GM21723 (cell line): ENCODE data around the gene DNAJA3.

Experiments
- ATAC-seq: cut with Tn5 transposase; IDR thresholded peaks from one replicate; pipeline ENCODE4 v1.9.1; 2021; ENCODE audit warnings: mild to moderate bottlenecking, moderate library complexity; ENCODE audit not compliant: unreplicated experiment

DNAJA3 gene

GRCh38 chr16:4425378-4426020 is at the start of gene DNAJA3:
DNAJA3 (plus strand) TSS chr16:4425868; CDS start chr16:4425882, 14 bp downstream.
- ATAC-seq = peak; percentile 87

- ATAC-seq = no peak
Observed at GRCh38 chr16:4376126-4376892, 49.4 kb upstream of the DNAJA3 start.

DNA sequence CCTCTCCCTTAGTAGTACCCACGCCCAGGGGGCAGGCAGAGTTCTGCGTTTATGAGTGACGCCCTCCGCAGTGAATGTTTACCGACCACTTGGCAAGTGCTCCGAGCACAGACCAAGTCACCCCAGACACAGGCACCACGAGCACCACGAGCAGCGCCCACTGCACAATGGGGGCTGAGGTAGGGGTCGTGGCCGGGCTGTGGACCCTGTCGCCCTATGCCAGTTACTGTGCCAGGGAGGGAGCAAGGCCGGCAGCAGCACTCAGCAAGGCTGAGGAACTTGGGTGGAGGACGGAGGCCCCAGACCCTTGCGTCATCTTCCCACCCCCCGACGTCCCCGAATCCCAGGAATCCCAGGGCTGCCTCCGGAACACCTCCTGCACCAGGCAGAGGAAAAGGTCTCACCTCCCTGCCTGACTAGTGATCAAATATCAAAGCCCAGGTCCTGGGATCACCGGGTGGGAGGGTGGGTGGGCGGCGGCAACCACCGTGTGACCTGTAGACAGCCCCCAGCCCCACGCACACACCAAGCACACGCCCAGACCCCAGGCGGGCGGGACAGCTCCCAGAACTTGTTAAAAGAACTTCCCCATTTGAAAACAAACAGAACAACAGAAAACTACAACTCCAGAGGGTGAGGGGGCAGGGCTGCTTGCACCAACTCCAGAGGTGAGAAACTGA is 48.6 kb upstream of the DNAJA3 start:
- no peak for ATAC-seq

- no peak for ATAC-seq
Observed at GRCh38 chr16:4377573-4378154, 48.0 kb upstream of the DNAJA3 start.

GRCh38 chr16:4378161-4378666 is 47.5 kb upstream of the DNAJA3 start:
- no peak for ATAC-seq

DNA sequence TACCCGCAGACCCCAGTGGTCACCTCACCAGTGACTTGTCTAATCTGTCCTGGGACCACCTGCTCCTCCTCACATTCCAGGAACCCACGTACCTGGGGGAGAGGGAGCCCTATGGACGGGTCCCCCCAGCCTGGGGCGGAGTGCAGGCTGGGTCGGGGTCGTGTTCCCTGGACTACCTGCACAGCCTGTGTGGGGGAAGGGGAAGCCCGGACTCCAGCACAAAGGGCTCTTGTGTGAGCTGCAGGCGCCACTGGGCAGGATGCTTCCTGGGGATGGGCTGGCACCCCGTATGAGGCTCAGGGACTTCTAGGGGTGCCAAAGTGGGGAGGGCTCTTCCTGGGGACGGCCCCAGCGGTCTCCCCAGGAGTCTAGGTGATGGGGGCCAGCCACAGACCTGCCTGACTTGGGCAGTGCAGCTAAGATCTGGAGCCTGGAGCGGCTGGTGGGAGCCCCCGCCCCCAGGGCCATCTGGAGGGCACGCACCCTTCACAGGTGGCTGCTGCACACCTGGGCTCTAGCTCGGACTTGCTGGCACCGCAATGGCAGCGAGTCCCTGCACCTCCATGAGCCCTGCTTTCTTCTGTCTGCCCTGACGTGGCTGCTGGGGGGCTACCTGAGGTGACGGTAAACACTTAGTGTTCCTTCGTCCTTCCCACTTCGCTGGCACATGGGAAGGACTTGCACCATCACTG is 46.5 kb upstream of the DNAJA3 start:
- ATAC-seq = no peak

DNA sequence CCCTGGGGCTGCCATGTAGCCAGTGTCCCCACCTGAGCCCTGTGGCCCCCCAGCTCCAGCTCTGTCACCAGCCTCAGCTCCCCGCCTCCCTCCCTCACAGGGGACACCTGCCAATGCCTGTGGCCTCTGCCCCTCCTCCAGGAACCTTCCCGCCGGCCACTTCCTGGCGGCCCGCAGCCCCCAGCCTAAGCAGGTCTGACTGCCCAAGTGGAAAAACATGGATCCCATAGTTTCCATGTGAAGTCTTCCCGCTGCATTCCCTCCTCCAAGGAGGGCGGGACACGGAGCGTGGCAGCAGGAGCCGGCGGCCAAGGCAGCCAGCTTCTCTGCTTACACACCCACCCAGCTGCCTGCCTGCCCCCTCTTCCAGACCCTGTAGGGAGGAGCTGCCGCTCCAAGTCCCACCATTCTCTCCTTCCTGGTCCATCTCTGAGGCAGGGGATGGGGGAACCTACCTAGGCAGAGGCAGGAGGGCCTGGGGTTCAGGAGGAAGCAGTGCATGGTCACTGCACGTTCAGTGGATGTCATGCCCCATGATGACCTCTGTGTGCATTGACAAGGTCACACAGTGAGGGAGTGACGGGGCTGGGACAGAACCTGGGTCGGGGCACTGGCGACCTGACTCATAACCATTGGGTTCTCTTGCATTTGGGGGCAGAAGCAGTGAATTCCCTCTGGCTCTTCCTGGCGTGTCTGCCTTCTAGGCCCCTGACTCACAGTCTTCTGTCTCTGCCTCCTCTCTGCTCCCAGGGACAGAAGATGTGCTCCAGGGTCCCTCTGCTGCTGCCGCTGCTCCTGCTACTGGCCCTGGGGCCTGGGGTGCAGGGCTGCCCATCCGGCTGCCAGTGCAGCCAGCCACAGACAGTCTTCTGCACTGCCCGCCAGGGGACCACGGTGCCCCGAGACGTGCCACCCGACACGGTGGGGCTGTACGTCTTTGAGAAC is 45.3 kb upstream of the DNAJA3 start:
- no peak for ATAC-seq

- ATAC-seq = no peak
Observed at GRCh38 chr16:4381072-4381934, 44.4 kb upstream of the DNAJA3 start.

- no peak for ATAC-seq
Observed at GRCh38 chr16:4381935-4382794, 43.5 kb upstream of the DNAJA3 start.

DNA sequence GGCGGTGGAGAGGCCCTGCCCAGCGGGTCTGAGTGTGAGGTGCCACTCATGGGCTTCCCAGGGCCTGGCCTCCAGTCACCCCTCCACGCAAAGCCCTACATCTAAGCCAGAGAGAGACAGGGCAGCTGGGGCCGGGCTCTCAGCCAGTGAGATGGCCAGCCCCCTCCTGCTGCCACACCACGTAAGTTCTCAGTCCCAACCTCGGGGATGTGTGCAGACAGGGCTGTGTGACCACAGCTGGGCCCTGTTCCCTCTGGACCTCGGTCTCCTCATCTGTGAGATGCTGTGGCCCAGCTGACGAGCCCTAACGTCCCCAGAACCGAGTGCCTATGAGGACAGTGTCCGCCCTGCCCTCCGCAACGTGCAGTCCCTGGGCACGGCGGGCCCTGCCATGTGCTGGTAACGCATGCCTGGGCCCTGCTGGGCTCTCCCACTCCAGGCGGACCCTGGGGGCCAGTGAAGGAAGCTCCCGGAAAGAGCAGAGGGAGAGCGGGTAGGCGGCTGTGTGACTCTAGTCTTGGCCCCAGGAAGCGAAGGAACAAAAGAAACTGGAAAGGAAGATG is 42.8 kb upstream of the DNAJA3 start:
- no peak for ATAC-seq

DNA sequence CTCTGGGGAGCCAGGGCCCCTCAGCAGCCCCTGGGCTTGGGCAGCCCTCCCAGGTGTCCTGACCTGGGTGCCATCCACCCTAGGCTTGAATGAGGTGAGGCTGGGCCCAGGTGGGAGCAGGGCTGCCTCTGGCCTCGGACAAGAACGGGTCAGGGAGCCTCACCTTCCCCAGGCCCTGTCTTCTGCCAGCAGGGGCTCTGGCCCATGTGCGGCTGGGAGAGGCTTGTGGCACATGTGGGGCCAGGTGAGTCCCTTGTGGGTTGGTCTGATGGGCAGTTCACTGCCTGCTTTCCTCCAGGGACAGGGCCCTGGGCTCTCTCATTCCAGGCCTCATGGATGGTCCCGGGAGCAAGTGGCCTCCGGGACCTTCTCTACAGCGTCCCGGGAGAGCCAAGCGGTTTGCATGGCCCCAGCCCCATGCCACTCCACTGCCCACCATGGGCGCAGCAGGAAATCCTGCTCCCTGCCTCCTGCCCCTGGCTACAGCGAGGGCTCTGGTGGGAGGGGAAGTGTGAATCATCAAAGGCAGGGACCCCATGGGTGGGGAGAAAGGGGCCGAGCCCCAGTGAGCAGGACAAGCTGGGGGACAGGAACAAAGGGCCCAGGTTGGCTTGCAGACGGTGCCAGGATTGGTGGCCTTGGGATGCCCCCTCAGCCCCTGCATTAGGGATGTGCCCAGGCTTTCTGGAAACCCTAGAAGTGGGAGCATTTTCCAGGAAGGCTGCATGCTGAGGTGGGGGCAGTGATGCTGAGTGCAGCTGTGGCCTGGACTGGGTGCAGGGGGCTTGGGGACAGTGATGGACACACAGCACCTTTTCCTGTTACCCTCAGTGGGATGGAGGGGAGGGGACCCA is 41.9 kb upstream of the DNAJA3 start:
- ATAC-seq = no peak

GRCh38 chr16:4384509-4384942 is 41.1 kb upstream of the DNAJA3 start:
- ATAC-seq = no peak

DNA sequence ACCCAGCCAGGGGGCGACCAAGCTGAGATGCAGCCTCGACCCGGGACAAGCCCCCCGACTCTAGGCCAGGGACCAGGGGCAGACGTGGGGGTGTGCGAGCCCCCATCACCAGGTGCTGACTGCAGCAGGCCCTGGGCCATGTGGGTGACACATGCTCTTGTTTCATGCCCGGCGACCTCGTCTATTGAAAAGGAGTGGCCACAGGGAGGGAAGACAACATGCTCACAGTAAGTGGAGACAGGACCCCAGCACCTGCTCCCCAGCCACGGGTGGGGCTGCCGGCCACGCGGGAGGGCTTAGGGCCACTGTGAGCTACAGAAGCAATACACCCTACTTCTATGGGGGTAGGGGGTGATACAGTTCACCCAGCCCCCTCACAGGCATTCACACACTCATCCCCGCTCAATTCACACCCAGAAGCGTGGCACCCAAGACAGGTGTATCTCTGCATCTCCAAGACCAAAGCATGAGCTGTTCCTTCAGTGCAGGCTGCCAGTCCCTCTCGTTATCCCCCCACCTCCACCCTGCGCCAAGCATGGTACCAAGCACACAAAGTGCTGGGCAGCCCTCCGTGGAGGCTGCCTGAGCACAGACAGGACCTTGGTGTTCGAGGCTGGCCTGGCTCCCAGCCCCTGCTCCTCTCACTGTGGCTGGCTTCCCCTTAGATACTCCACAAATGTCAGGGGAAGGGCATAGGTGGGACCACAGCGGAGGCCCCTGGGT is 40.4 kb upstream of the DNAJA3 start:
- ATAC-seq = no peak

DNA sequence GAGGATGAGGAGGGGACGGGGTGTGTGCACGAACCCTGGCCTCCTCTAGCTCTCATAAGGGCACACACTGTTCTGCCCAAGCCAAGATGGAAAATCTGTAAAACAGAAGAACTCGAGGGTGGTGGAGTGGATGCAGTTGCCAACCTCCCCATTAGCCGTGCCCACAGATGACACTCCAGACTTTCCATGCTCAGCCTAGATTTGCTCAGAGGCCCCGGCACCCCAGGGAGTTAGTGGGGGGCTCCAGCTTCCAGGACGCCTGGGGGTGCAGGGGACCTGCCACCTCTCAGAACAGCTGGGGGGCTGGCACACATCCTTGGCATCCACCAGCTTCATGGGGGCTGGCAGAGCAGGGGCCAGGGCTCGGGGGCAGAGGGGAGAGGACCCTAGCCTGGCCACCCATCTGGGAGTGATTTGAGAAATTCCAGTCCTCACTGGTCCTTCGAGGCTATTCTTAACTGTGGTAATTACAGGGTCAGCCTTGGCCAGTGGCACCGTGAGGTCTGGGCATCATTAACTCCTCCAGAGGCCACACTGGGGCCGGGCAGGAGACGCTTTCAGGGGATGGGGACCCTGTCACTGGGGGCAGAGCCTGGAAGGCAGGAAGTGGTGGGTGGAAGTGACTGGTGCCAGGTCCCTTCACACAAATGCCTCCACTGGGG is 39.7 kb upstream of the DNAJA3 start:
- no peak for ATAC-seq

DNA sequence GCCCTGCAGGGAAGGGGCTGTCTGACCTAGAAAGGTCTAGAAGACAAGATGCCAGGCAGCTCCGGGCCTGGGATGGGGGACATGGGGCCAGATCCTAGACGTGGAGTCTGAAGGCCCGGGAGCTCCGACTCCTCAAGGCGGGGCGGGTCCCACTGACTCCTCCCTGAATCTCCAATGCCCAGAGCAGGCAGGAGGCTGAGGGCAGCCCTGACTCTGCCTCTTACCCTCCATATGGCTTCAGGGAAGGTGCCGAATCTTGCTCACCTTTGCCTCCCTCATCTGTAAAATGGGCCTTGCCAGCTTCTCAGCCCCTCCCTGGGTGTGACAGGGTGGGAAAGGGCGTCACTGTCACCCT is 39.2 kb upstream of the DNAJA3 start:
- ATAC-seq = no peak
